ENCODE data around the gene ERBB4.
"Not testable (repeated sequence)": the region's sequence is repeated elsewhere in the genome, so short reads cannot be mapped to it uniquely, and the experiment has no call there.

ERBB4 gene

GRCh38 chr2:212141499-212141898, 397.1 kb downstream of the ERBB4 start:
- DNase-seq (ENCODE audit: low spot score), result no peak

GRCh38 chr2:212136216-212136795, 402.3 kb downstream of the ERBB4 start:
- DNase-seq (ENCODE audit: low spot score), result no peak

GRCh38 chr2:212135739-212136138, 402.9 kb downstream of the ERBB4 start:
- DNase-seq (ENCODE audit: low spot score), result no peak

- no peak for DNase-seq (ENCODE audit: low spot score)
Observed at GRCh38 chr2:212133337-212133736, 405.3 kb downstream of the ERBB4 start.

DNA sequence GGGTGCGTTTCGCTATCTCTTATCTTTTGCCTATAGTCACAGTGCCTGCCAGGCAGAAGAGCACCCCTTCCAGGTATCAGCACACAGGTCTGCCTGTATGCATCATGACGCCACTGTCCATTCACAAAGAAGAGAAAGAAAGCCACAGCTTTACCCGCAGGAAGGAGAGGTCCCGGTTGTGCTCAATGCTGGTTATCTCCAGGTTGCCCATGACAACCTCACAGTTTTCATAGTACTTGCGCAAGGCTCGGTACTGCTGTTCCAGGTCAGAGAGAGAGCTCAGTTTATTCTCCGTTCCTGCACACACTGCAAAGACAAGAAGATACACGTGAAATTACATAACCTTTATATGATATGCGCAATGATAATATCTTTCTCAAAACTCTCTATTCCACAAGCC, 414.0 kb downstream of the ERBB4 start:
- no peak for DNase-seq (ENCODE audit: low spot score)

- no peak for DNase-seq (ENCODE audit: low spot score)
Observed at GRCh38 chr2:212119591-212119990, 419.0 kb downstream of the ERBB4 start.

GRCh38 chr2:212117926-212118325, 420.7 kb downstream of the ERBB4 start:
- no peak for DNase-seq (ENCODE audit: low spot score)

GRCh38 chr2:212114489-212114888, 424.1 kb downstream of the ERBB4 start:
- DNase-seq (ENCODE audit: low spot score), result no peak

GRCh38 chr2:212112401-212112800, 426.2 kb downstream of the ERBB4 start:
- DNase-seq (ENCODE audit: low spot score), result no peak

- DNase-seq (ENCODE audit: low spot score), result no peak
Observed at GRCh38 chr2:212109792-212110680, 428.6 kb downstream of the ERBB4 start.

DNA sequence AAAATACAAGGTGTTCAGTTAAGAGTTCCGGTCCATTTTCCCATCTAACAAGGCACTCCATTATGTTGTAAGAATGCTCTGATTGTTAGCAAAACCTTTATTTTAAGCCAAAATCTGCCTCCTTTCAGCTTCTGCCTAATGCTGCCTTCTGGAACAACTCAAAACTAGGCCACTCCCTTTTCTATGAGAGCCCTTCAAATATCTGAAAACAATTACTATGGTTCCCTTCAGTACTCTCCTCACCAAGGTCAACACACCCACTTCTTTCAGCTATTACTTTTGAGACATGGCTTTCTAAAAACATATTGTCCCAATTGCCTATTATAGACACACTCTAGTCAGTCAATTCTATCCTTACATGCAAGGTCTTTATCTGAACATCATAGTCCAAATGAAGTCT, 429.4 kb downstream of the ERBB4 start:
- DNase-seq (ENCODE audit: low spot score), result no peak

- DNase-seq (ENCODE audit: low spot score), result no peak
Observed at GRCh38 chr2:212107989-212108388, 430.6 kb downstream of the ERBB4 start.

- no peak for DNase-seq (ENCODE audit: low spot score)
Observed at GRCh38 chr2:212107014-212107413, 431.6 kb downstream of the ERBB4 start.

GRCh38 chr2:212106536-212106935, 432.1 kb downstream of the ERBB4 start:
- DNase-seq (ENCODE audit: low spot score), result not testable (repeated sequence)

- DNase-seq (ENCODE audit: low spot score), result no peak
Observed at GRCh38 chr2:212099658-212100057, 438.9 kb downstream of the ERBB4 start.

GRCh38 chr2:212098966-212099365, 439.6 kb downstream of the ERBB4 start:
- no peak for DNase-seq (ENCODE audit: low spot score)

GRCh38 chr2:212097001-212097400, 441.6 kb downstream of the ERBB4 start:
- DNase-seq (ENCODE audit: low spot score), result no peak

GRCh38 chr2:212089873-212090272, 448.7 kb downstream of the ERBB4 start:
- no peak for DNase-seq (ENCODE audit: low spot score)

- DNase-seq (ENCODE audit: low spot score), result no peak
Observed at GRCh38 chr2:212088353-212088752, 450.2 kb downstream of the ERBB4 start.

GRCh38 chr2:212083492-212083891, 455.1 kb downstream of the ERBB4 start:
- DNase-seq (ENCODE audit: low spot score), result no peak

GRCh38 chr2:212078103-212078502, 460.5 kb downstream of the ERBB4 start:
- no peak for DNase-seq (ENCODE audit: low spot score)

- DNase-seq (ENCODE audit: low spot score), result no peak
Observed at GRCh38 chr2:212076456-212076855, 462.1 kb downstream of the ERBB4 start.

- no peak for DNase-seq (ENCODE audit: low spot score)
Observed at GRCh38 chr2:212073360-212073759, 465.2 kb downstream of the ERBB4 start.

DNA sequence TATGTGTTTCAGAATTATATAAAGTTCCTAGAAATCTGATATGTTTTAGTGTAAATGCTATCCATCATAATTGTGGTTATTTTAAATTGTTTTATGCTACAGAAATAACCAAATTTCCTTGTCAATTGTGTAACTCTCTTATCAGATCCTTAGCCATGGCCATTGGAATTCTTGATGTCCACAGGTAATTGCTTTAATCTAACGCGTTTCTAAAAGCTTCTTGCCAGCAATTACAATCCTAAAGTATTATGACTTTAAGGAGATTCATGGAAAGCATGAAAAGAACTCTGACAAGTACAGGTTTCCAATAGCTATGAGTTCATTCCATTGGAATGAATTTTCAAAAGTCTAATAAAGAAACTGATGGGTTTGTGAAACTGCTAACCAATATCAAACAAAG, 472.1 kb downstream of the ERBB4 start:
- no peak for DNase-seq (ENCODE audit: low spot score)

Measured in CD4-positive, alpha-beta T cell treated with Interleukin-2 at 100 ng/mL for 4 hours (primary cell).